ENCODE results near the gene MT1B. TPM values are rescaled to one million over a fixed set of nuclear protein-coding genes. Genes with fewer than 3 reads are reported as not detected.

MT1B gene
- total and polyA plus RNA-seq, 9 of the 15 experiments (the other 6 are each of a cell fraction or from before 2014, with no cell fraction given) = not detected

DNA sequence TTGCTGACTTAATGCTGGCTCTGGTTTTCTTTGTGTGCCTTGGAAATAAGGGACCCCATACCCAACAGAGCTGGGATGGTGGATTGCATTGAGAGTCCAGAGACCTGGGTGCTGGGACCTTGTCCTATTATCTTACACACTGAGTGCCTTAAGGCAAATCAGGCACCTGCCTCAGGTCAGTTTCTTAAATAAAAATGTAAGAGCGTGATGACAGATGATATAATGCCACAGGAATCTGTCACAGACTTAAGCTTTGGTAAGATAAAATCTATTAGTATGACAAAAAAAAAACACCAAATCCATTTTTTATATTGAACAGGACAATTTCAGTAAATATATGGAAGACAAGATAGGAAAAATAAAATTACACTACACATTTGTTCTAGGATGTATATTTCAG, 11.6 kb upstream of the MT1B start (continued):
- TF ChIP-seq, protein P1, sequence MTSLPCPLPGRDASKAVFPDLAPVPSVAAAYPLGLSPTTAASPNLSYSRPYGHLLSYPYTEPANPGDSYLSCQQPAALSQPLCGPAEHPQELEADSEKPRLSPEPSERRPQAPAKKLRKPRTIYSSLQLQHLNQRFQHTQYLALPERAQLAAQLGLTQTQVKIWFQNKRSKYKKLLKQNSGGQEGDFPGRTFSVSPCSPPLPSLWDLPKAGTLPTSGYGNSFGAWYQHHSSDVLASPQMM (CRISPR knock-in tag; IDR thresholded peaks at IDR 0.05) = no peak
- TF ChIP-seq MCM2 (IDR thresholded peaks at IDR 0.05; ENCODE audit: low read depth) (no peak), ZNF140 (CRISPR knock-in tag; IDR thresholded peaks at IDR 0.05) (no peak), STAG1 (CRISPR knock-in tag; IDR thresholded peaks at IDR 0.05; ENCODE audit: borderline replicate concordance) (no peak)
- TF ChIP-seq, protein P2, sequence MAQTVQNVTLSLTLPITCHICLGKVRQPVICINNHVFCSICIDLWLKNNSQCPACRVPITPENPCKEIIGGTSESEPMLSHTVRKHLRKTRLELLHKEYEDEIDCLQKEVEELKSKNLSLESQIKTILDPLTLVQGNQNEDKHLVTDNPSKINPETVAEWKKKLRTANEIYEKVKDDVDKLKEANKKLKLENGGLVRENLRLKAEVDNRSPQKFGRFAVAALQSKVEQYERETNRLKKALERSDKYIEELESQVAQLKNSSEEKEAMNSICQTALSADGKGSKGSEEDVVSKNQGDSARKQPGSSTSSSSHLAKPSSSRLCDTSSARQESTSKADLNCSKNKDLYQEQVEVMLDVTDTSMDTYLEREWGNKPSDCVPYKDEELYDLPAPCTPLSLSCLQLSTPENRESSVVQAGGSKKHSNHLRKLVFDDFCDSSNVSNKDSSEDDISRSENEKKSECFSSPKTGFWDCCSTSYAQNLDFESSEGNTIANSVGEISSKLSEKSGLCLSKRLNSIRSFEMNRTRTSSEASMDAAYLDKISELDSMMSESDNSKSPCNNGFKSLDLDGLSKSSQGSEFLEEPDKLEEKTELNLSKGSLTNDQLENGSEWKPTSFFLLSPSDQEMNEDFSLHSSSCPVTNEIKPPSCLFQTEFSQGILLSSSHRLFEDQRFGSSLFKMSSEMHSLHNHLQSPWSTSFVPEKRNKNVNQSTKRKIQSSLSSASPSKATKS (CRISPR knock-in tag; IDR thresholded peaks at IDR 0.05) = no peak

DNA sequence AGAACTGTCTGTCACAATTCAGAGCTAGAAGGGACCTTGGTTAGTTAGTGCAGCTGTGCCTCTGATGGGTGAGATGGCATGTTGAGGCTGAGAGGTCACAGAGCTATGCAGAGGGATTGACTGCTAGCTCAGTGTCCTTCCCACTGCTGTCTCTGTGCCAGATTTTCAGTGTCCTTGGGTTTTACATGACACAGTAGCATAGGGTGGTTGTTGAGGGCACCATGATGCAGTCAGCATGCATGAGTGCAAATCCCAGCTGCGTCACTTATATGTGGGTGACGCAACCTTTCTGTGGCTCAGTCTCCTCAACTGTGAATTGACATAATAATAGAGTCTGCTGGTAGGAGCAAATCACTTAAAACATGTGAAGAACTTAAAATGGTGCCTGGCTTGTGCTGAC, 10.5 kb upstream of the MT1B start:
- CTCF ChIA-PET (ENCODE audit: low intra/inter-chr PET ratio) = no interaction called here
- Histone ChIP-seq H3K4me3 (no peak overlapping the region), H3K27me3 (ENCODE audit: control insufficient read depth in 2 of 2, insufficient read depth in 2 of 2, low read length in 2 of 2) (peaks cover 28 to 64% of the 10 kb centered on the region in 2 experiments), H2AFZ (ENCODE audit: low read depth, low read length) (no peak overlapping the region), H3K27ac (ENCODE audit: extremely low read depth, low read depth, low read length) (no peak overlapping the region), H3K9ac (ENCODE audit: insufficient read depth in 1 of 2, low read depth in 2 of 2, low read length in 2 of 2) (no peak overlapping the region), H3K4me2 (ENCODE audit: insufficient read depth, low read length) (no peak overlapping the region), H3K36me3 (ENCODE audit: control insufficient read depth, insufficient read depth, low read length) (no peaks in the 10 kb centered on the region), H3K9me1 (ENCODE audit: control insufficient read depth, insufficient read depth, low read length) (no peaks in the 10 kb centered on the region), H3K9me3 (replicated peaks; ENCODE audit: control insufficient read depth, insufficient read depth, low read depth, low read length) (no peaks in the 10 kb centered on the region), H3K4me1 (replicated peaks in 1 of 2; ENCODE audit: control insufficient read depth in 2 of 2, insufficient read depth in 2 of 2, low read length in 2 of 2) (peaks cover 3 to 16% of the 10 kb centered on the region in 2 experiments; a peak in 3 of 5 replicates), H4K20me1 (replicated peaks; ENCODE audit: control insufficient read depth, insufficient read depth, low read length) (0 out of 2 replicates have a peak, but pooled peaks cover 4% of the 10 kb centered on the region), H3K79me2 (ENCODE audit: control insufficient read depth, insufficient read depth, low read length) (no peaks in the 10 kb centered on the region)
- DNase-seq (ENCODE audit: extremely low read depth in 1 of 4, low spot score in 3 of 4) (no peak), ATAC-seq (no peak), FAIRE-seq (no peak)
- intact Hi-C loops (cut with micrococcal nuclease) = no loop called here
- POLR2A ChIA-PET = no interaction called here
- in situ Hi-C loops (cut with MboI) = no loop called here
- no TSS peak for BruUV-seq (replicated peaks)
- WGBS (ENCODE audit: insufficient coverage, low coverage, missing lambda C conversion rate) = 15% methylated on average over 2 of the region's 2 CpGs
- TF ChIP-seq, protein P3, sequence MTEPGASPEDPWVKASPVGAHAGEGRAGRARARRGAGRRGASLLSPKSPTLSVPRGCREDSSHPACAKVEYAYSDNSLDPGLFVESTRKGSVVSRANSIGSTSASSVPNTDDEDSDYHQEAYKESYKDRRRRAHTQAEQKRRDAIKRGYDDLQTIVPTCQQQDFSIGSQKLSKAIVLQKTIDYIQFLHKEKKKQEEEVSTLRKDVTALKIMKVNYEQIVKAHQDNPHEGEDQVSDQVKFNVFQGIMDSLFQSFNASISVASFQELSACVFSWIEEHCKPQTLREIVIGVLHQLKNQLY (CRISPR knock-in tag; conservative IDR thresholded peaks at IDR 0.05) = no peak
- TF ChIP-seq RFX1 (IDR thresholded peaks at IDR 0.05) = no peak
- no peak for TF ChIP-seq ZNF780A (CRISPR knock-in tag; IDR thresholded peaks at IDR 0.05)
- TF ChIP-seq, protein P4, sequence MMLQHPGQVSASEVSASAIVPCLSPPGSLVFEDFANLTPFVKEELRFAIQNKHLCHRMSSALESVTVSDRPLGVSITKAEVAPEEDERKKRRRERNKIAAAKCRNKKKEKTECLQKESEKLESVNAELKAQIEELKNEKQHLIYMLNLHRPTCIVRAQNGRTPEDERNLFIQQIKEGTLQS (IDR thresholded peaks at IDR 0.05) = peak; percentile 48
- TF ChIP-seq, protein P4 (CRISPR knock-in tag; conservative IDR thresholded peaks at IDR 0.05) = no peak
- TF ChIP-seq, protein P5, sequence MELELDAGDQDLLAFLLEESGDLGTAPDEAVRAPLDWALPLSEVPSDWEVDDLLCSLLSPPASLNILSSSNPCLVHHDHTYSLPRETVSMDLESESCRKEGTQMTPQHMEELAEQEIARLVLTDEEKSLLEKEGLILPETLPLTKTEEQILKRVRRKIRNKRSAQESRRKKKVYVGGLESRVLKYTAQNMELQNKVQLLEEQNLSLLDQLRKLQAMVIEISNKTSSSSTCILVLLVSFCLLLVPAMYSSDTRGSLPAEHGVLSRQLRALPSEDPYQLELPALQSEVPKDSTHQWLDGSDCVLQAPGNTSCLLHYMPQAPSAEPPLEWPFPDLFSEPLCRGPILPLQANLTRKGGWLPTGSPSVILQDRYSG (tag; conservative IDR thresholded peaks at IDR 0.05; ENCODE audit: low read depth) = no peak
- no peak for TF ChIP-seq TAF15 (IDR thresholded peaks at IDR 0.05; ENCODE audit: low read depth, low read length)
- no peak for TF ChIP-seq POU5F1 (IDR thresholded peaks at IDR 0.05; ENCODE audit: borderline replicate concordance, low read depth, low read length, partially characterized antibody)
- no peak for TF ChIP-seq CEBPG (CRISPR knock-in tag; IDR thresholded peaks at IDR 0.05)
- peak in 1 of 2 experiments; percentile 35; a peak in 1 of 4 replicates for TF ChIP-seq CEBPG (tag; conservative IDR thresholded peaks at IDR 0.05 in 1 of 2, IDR thresholded peaks at IDR 0.05 in 1 of 2)
- no peak for TF ChIP-seq MECOM (CRISPR knock-in tag; IDR thresholded peaks at IDR 0.05)
- no peak for TF ChIP-seq ARHGAP35 (IDR thresholded peaks at IDR 0.05; ENCODE audit: partially characterized antibody)
